HepG2 (cell line): ENCODE measurements around the gene GNAS. TPM values are rescaled to one million over a fixed set of nuclear protein-coding genes. Genes with fewer than 3 reads are reported as not detected.
A peak's percentile ranks its signal among the peaks of the same experiment; 100 is the strongest.

Experiments used
- CREM ChIP-seq, 2 experiments: sonication (generic) in 1 of 2; formaldehyde crosslinking in 1 of 2; IDR thresholded peaks; 2 replicates each; pipeline versions ENCODE4 v1.4.0 to v1.6.1; 2016 to 2020; ENCODE audit warnings: antibody characterized with exemption in 1 of 2, mild to moderate bottlenecking in 1 of 2, missing genetic modification reagents in 1 of 2
- FOXJ3 ChIP-seq: sonication (generic); formaldehyde crosslinking; IDR thresholded peaks from 2 replicates; pipeline ENCODE4 v1.4.0; 2020; ENCODE audit warnings: missing genetic modification reagents, mild to moderate bottlenecking, borderline replicate concordance
- HNRNPLL ChIP-seq: fragments of 200-400 bp; formaldehyde crosslinking; IDR thresholded peaks from 2 replicates; pipeline ENCODE4 v1.6.1; 2017; ENCODE audit warnings: mild to moderate bottlenecking, low read depth, low read length; ENCODE audit not compliant: poor library complexity, severe bottlenecking
- KDM1A ChIP-seq: IDR thresholded peaks from 2 replicates; pipeline ENCODE4 v1.6.1; 2016; ENCODE audit warnings: missing compliant biosample characterization
- ONECUT2 ChIP-seq: sonication (generic); formaldehyde crosslinking; IDR thresholded peaks from 2 replicates; pipeline ENCODE4 v1.4.0; 2020; ENCODE audit warnings: missing genetic modification reagents
- POLR2A ChIP-seq, 2 experiments: IDR thresholded peaks; 2 replicates each; pipeline ENCODE4 v1.6.1; 2011; ENCODE audit warnings: low read depth in 2 of 2, low read length in 2 of 2, mild to moderate bottlenecking in 1 of 2, moderate library complexity in 1 of 2; ENCODE audit not compliant: insufficient read depth in 1 of 2
- PRDM4 ChIP-seq: sonication (generic); formaldehyde crosslinking; IDR thresholded peaks from 2 replicates; pipeline ENCODE4 v1.9.0; 2021; ENCODE audit warnings: missing genetic modification reagents, borderline replicate concordance
- TFDP2 ChIP-seq: sonication (generic); formaldehyde crosslinking; IDR thresholded peaks from 2 replicates; pipeline ENCODE4 v1.4.0; 2020; ENCODE audit warnings: missing genetic modification reagents
- ZHX1 ChIP-seq: sonication (generic); formaldehyde crosslinking; IDR thresholded peaks from 2 replicates; pipeline ENCODE4 v1.8.1; 2022; ENCODE audit warnings: low read depth, mild to moderate bottlenecking, missing genetic modification reagents
- polyA plus RNA-seq, 8 experiments: library from polyadenylated mRNA; depleted of rRNA in 3 of 8; stranded (reverse) in 7 of 8; unstranded in 1 of 8; fragments of >200 nt; fragmentation: Illumina TruSeq in 4 of 8; extraction: Trizol in 4 of 8; gene quantifications; 2 replicates each; pipeline versions ENCODE4 v1.2.1 to v1.2.3, GENCODE V29; 2011 to 2016; ENCODE audit warnings: low read depth in 4 of 8, missing spikeins in 1 of 8, mixed read lengths in 1 of 8; ENCODE audit not compliant: insufficient read depth in 1 of 8
- total RNA-seq, 5 experiments: library from RNA; depleted of rRNA; stranded (reverse); fragments of >200 nt; fragmentation: Illumina TruSeq; extraction: Trizol; gene quantifications; 2 replicates each; pipeline ENCODE4 v1.2.3, GENCODE V29; 2016; ENCODE audit warnings: low read depth in 1 of 5

GNAS gene
- total and polyA plus RNA-seq, 2 of the 13 experiments (the other 11 are each of a cell fraction or from before 2014, with no cell fraction given), result 407 to 1,008 TPM

GRCh38 chr20:58893355-58894120 is 41.0 kb downstream of the GNAS start (continued):
- TF ChIP-seq ONECUT2 (CRISPR knock-in tag) (0 out of 2 replicates have a peak, but pooled peaks have one; percentile 59), CREM (IDR thresholded peaks at IDR 0.05) (0 out of 2 replicates have a peak, but pooled peaks have one; percentile 26), CREM (CRISPR knock-in tag; IDR thresholded peaks at IDR 0.05) (no peak), PRDM4 (CRISPR knock-in tag) (no peak), FOXJ3 (CRISPR knock-in tag) (no peak), KDM1A (CRISPR knock-in tag) (no peak), ZHX1 (CRISPR knock-in tag) (peak; percentile 73; the same call in 1 of the 2 replicates), POLR2A (IDR thresholded peaks at IDR 0.05; ENCODE audit: insufficient read depth in 1 of 2, low read depth in 2 of 2, low read length in 2 of 2) (0 out of 4 replicates have a peak, but pooled peaks of 1 of the 2 experiments have one; percentile 37), TFDP2 (CRISPR knock-in tag) (no peak), HNRNPLL (no peak)
